ENCODE data around the gene ACOT7.
A peak's percentile ranks its signal among the peaks of the same experiment; 100 is the strongest.

ACOT7 gene

DNA sequence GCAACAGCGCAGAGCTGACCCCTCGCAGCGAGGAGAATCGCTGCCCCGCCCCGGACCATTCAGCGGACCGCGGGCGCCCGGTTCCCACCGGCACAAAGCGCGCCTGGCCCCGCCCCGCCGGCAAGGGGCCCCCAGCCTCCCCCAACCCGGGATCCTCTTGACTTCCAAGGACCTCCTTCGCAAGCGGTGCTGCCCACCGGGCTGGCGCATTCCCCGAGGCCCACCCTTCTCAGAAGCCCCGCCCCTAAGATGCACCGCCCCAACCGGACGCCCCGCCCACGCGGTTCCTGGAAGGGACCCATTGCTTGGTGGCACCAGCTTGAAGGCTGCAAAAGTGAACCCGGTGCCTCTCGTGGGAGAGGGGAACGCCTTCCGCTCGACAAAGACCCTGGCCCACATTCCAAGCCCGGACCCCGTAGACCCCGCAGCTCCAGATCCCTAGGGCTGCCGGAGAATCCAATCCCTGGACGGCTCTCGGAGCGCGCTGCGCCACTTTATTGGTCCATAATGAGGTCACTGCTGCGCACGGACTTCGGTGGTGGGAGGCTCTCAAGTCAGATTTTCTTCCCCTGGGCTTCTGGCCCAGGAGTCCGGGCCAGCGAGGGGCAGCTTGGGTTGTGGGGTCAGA lies 147.6 kb downstream of the ACOT7 start:
- DNase-seq = peak; percentile 99

DNA sequence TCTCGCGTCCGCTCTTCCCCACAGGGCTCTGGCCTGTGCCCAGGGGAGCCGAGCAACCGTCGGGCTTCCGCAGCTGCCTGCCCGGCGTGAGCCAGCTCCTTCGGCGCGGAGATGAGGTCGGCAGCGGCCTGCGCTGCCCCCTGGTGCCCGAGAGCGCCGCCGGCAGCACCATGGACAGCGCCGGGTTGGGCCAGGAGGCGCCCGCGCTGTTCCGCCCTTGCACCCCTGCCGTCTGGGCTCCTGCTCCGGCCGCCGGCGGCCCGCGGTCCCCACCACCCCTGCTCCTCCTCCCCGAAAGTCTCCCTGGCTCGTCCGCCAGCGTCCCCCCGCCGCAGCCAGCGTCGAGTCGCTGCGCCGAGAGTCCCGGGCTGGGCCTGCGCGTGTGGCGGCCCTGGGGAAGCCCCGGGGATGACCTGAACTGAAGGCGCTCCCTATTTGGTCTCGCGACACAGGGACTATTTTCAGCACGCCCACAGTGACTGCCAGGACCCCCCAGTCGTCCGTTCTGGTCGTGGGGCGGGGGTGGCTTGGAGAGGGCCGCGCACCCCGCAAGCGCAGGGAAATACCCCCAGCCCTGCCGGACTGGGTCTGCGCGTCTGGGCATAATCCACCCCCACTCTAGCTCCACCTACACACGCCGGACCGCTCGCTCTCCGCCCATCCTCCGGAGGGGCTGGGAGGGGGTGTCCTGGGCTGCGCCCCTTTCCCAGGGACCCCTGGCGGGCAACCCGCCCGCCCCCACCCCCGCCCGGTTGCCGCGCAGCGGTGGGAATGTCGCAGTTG lies 148.3 kb downstream of the ACOT7 start:
- peak; percentile 97 for DNase-seq

DNA sequence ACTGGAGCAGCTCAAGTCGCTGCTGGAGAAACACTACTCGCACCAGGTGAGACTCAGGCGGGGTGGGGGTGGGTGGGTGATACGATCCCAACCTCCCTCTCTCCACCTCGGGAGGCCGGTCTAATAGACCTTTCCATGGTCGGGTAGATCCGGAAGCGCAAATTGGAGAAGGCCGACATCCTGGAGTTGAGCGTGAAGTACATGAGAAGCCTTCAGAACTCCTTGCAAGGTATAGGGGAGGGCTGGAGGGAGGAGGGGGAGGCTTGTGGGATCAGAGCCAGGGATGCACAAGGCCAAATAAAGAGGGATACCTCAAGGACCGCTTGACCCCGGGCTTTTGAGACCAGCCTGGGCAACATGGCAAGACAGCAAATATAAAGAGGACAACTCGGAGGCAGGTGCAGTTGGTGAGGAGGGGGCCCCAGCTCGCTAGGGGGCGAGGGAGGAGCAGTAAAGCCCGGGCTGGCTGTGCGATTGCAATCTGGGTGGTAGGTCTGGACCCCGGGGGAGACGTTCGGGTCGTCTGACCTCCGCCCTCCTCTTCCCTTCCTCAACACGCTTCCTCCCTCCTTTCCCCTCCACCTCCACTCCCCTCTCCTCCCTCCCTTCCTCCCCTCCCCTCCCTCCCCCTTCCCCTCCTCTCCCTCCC lies 149.0 kb downstream of the ACOT7 start:
- peak; percentile 95 for DNase-seq

DNA sequence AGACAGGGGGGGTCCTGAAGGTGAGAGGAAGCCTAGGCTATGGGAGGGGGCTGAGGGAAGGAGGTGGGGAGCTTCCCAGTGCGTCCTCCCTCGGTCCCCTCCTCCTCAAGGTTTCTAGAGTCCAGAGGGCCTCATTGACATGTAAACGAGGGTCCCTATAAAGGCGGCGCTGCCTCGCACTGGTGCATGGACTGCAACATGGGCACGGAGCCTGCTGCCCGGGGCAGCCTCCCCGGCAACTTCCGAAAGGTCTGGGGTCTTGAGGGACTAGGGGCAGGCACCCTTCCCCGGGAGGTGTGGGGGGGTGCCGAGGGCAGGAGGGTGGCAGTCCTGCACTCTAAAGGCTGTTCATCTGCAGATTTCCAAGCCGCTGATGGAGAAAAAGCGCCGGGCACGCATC lies 149.6 kb downstream of the ACOT7 start, which contains the start of gene HES3:
Gene HES3, plus strand, starts transcription at position 187 of the 400 bp plus-strand sequence. Its CDS starts 187 bp downstream, at position 374.
- DNase-seq = no peak

DNA sequence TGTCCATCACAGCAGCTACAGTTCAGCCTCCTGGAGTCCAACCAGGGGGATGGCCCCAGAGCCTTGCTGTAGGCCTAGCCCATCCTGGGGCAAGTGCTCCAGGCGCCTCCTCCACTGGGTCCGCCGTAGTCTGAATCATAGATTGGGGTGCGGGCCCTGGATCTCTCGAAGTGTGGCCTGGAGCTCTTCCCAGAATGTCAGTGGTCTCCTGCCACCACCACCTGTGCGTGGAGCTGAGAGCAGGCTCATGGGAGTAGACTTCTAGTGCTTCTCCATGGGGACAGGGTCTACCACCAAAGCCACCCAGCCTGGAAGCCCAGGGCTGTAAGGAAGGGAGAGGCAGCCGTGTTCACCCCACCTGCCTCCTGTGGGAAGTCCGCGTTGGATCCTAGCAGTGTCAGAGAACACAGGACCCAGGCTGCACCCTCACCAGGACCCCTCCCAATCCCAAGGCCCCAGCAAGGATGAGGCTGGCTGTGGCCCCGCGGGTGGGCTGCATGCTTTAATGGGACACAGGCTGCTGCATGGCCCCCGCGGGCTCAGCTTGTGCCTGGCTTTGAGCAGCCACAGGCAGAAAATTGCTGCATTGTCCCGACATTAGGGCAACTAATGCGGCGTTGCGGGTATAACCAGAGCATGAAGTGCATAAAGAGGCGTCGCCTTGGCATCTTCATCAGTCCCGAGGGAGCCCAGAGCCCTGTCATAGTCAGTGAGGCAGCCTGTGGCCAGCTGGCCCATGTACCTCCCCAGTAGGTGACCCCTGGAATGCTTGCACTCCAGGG lies 150.3 kb downstream of the ACOT7 start:
- no peak for DNase-seq

DNA sequence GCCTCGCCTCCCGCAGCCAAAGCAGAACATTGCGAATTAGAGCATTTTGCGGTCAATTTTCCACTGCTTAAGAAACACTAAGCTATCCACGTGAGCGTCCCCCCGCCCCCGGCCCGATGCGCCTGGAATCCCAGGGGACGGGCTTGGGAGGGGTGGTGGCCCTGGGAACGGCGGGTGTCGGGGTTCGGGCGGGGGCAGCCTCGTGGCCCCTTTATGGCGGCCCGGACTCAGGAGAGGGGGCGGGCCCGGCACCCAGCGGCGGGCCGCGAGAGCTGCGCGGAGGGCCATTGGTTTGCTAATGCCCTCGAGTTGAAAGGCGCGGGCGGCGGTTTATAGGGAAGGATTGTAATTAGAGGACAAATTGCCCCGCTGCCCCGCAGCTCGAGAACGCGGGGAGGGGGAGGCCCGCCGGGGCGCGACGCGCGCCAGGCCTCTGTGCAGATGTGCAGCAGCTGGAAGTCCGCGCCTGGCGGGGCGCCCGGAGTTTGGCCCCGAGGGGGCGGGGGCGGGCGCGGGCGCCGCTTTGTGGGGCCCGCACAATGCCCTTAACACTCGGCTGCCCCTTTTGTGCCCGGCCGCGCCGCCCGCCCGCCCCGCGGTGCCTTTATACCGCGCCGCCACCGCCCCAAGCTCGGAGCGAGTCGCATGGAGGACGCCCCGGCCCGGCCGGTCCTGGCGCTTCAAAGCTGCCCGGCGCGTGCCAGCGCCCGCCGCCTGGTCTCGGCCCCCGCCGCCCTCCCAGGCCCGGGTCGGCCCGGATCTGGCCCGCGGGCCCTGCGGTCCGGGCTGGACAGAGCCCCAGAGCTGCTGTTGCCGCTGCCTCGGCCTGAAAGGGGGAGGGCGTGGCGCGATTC lies 151.5 kb downstream of the ACOT7 start:
- DNase-seq = no peak

DNA sequence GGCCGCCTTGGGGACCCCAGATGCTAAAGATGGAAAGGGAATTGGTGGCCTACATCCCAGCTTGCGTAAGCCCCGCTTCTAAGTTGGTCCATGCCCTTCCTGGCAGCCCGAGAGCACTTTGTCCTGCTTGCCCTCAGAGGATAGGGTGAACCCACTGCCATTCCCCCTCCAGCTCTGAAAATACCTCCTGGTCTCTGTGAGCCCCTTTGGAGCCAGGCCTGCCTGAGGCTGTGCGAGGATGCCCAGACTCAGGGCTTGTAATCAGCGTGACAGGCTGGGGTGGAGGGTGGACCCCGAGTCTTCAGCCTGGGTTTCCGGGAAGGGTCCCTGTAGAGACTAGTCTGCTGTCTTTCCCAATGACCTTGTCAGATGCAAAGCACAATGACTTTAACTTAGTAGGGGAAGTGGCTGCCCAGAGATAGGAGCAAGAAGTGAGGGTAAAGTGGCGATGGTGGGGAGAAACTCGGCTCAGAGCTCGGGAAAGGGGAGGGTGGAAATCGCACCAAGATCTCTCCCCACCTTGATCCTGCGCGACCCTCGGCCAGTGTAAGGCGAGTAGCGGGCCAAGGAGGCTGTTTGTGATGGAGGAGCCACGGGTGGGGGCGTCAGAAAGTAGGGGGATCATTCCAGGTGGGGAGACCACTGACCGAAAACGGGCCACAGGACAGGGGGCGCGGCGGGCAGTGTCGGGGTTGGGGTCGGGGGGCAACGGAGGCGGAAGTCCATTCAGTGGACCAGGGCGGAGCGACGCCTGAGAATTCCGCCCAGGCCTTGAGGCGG lies 152.3 kb downstream of the ACOT7 start:
- DNase-seq = no peak

DNA sequence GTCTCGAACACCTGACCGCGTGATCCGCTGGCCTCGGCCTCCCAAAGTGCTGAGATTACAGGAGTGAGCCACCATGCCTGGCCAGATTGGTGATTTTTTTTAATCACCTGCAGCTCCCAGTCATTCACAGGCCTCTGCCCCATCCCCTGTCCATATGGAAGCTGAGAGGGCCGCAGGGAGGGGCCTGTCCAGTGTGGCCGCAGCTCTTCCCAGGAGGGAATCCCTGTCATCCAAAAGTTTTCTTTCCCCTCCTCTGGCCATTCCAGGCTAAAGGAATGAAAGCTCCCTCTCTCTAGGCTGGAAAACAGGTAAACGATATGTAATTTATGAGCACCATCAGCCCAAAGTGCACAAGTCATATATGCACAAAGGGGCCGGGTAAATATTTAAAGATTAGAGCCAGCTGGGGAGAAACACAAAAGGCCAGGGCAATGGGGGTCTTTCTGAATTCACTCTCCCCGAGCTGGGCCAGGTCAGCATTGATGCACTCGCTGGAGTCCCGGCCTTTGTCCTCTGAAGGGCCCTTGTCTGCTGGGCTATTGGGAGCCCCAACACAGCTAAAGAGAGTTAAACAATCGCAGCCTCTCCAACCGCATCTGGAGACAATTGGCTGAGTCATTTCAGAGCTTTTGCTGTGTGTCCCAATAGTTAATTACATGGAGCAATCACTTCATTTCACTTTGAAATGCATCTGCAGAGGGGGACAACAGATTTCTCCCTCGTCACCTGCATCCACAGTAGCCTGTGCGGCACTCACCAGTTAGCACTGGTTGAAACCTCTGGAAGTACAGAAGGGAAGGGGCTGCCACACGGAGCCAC lies 153.4 kb downstream of the ACOT7 start:
- peak; percentile 79 for DNase-seq

DNA sequence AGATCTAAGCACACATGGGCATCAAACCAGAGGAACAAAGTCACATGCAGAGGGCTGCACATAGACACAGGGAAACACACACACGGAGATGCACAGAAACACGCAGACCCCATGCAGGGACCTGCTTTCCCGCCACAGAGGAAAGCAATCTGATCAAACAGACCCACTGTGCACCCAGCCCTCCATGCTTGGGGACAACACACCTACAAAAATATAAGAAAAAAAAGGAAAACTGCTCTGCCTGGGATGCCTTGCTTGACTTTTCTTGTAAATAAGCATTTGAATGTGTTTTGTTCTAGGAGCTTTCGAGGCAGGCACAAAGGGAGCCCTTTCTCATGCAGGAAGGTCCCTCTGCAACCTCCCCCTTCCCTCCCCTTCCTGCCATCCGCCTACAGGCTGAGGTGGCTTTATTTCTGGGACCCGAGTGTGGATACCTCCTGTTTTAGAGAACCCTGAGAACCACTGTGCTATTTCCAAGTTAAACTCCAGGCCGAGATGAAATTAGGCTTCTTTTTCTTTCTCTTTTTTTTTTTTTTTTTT lies 154.3 kb downstream of the ACOT7 start:
- no peak for DNase-seq

DNA sequence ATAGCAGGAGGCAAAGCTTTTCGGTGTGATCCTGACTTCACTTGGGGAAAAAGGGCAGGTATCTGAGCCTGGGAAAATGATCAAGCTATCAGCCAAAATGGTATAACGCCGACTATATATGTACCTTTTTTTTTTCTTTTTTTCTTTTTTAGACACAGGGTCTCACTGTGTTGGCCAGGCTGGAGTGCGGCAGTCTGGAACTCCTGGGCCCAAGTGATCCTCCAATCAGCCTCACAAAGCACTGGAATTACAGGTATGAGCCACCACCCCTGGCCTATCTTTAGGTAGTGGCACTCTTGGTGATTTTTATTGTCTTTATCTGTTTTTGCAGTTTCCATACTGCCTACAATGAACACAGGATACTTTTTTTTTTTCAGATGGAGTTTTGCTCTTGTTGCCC lies 156.5 kb downstream of the ACOT7 start:
- no peak for DNase-seq

DNA sequence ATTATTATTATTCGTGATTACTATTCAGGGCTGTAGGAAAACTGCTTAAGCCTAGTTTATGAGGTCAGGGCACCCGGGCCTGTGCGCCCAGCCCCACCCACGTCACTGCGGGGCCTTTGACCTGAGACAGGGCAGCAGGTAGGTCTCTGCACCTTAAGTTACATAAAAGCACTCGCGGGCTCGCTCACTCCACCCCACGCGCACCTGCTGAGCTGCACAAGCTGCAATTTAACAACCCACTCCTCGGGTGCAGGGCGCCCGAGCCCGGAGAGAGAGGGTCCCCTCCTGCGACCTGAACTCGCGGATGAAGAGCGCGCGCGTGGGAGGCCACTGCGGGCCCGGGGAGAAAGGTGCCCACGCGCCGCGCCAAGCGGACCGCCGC lies 158.3 kb downstream of the ACOT7 start:
- peak; percentile 73 for DNase-seq

DNA sequence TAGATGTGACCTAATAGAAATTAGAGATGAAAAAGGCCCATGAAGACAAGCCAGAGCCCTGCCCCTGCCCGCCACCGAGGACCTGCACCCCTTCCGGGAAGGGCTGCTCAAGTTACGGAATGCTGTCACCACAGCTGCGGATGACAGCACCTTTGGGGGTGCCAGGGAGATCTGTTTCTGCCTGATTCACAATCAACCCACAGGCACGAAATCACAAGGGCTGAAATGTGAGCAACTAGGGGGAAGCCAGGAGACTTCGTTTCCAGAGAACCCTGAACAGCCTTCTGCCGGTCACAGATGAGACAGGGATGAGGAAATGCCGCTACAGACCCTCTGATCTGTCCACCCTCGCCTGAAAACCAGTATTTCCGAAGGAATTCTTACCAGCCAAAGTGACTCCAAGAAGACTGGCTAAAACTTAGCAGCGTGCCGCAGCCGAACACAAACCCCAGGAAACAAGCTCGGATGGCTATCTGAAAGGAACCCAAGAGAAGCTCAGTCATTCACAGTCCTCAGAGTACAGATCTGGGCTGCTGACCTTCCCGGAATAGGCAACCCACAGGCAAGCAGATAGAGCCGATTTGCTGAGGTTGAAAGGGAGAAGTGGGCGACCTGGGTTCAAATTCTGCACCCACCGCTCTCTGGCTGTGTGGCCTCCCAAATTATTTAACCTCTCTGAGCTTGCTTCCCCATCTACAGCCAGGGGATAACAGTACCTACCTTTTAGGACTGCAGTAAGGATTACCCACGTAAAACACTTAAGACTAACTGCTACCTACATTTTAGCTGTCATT lies 158.9 kb downstream of the ACOT7 start:
- DNase-seq = no peak

DNA sequence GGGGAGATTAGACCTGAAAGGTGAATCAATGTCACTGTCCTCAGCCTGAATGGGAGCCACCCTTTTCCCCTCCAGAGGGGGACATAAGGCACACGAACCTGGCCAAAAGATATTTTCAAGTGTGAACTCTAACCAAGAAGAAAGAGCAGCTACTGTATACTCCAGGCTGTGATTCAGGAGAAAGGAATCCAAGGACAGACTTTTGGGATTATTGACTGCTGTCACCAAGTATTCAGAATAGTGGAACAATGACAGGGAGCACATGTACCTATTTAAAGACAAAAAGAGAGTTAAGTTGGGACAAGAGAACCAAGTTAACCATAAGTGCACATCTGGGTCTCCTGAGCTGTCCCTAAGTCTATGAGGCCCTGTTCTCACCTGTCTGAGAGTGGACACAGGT lies 160.2 kb downstream of the ACOT7 start:
- DNase-seq = no peak

DNA sequence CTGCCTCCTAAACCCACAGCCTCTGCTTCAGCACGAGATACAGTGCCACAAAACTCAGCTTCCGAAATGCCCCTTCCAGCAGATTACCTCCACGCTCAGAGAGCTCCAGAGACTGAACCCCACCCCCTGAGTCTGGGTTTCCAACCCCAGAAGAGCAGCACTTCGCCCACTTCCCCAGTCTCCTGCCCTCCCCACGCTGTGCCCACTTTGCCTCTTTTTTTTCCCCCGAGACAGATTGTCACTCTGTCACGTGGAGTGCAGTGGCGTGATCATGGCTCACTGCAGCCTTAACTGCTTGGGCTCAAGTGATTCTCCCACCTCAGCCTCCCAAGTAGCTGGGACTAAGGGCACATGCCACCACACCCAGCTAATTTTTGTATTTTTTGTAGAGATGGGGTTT lies 167.9 kb downstream of the ACOT7 start:
- DNase-seq = no peak

DNA sequence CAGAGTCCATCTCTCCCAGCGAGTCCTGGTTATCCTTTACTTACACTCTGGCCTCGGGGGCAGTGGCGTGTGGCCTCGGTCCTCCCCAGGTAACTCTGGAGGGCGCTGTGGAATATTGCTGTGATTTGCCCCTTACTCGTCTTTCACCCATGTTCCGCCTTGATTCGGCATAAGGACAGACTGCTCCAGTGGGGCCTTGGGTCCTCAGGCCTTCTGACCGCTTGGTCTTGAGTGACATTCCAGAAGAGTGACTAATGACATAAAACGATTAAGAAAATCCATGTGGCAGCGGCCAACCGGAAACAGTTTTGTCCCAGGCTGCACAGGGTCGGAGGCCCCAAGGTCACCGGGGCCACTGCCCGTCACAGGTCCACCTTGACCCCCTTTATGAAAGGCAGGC lies 168.8 kb downstream of the ACOT7 start:
- DNase-seq = no peak

DNA sequence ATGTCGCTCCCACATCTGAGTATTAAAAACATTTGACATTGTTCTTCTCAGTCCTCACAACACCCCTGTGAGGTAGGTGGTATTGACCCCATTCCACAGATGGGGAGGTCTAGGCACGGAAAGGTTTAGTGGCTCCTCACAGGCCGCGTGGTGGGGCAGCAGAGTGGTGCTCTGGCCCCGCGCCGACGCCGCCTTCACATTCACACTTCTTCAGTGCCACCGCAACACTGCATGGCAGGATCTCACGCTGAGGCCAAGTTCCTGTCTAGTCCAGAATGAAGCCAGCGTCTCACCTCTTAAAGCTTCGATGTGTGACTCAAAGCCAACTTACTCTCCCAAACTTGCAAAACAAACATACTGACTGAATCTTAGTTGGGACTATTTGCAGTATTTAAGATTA lies 169.9 kb downstream of the ACOT7 start:
- DNase-seq = no peak

DNA sequence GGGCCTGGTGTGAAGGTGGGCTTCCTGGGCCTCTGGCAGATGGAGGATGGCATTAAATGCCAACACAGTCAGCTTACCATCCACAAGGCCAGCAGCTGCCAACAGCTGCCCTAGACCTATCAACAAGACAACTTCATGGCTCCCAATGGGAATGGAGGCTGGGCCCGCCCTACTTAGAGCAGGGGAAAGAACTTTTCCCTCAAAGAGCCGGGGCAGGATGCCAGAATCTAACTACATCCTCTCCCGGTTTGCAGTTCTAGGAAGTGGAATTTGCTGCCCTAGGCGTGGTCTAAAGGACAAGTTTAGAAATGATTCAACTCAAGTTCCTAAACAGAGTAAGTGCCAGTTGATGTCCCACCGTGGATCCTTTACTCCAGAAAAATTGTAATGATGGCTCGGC lies 170.9 kb downstream of the ACOT7 start:
- no peak for DNase-seq

DNA sequence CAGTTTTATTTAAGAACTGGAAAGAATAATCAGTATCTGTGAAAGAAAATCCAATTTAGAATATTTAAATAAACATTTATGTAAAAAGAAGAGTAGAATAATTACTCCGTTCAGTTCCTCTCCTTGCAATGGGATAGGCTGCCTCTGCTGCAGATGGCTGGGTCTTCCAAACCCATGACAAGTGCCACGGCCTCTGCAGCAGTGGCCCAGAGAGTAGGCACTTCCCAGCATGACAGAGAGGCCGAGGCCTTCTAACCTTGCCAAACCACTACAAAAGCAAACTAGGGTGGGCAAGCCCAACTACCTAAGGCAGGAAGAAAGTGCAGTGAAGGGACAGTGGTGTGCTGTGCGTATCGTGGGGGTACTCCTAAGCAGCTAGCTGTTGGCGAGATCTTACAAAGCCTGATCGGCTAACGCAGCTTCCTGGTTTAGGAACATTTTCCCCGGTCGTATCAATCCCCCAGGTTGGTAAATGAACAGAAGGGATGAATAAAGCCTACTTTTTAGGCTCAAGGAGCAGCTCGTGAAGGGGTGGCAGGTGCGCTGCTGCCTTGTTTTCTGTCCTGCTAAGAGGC lies 172.3 kb downstream of the ACOT7 start:
- DNase-seq = no peak

DNA sequence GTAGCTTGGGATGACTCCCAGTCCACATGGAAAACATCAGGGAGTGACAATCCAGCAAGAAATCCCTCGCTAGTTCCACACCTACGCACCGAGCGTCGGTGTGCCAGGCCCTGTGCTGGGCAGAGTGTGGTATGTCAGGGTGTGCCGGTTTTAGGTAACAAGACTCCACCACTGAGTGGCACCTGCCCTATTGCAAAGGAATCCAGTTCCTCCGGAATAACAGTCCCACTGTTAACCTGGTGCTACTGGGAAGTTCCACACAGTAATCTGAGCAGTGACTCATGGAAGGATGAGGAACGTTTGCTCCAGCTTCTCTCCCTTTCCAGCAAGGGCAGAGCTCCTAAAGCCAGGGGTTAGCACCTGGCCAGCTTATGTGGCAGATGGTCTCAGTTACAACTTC lies 173.3 kb downstream of the ACOT7 start:
- no peak for DNase-seq
